H9 (cell line): ENCODE data around the gene CMTM7. TPM values are rescaled to one million over a fixed set of nuclear protein-coding genes. Genes with fewer than 3 reads are reported as not detected.

Experiments used
- DNase-seq: peaks from one replicate; pipeline ENCODE4 v3.0.0-alpha.2; 2017
- H2AFZ ChIP-seq: one replicate; pipeline ENCODE4 v1.6.1; 2013; ENCODE audit warnings: mild to moderate bottlenecking, low read length, control low read depth, moderate library complexity
- H2AK5ac ChIP-seq: 2 replicates; pipeline ENCODE4 v1.6.1; 2013; ENCODE audit warnings: low read length, control low read depth, mixed read lengths; ENCODE audit not compliant: insufficient read length
- H2BK120ac ChIP-seq: one replicate; pipeline ENCODE4 v1.6.1; 2013; ENCODE audit warnings: low read depth, mild to moderate bottlenecking, low read length, control low read depth, inconsistent platforms; ENCODE audit not compliant: poor library complexity, severe bottlenecking
- H2BK12ac ChIP-seq: 2 replicates; pipeline ENCODE4 v1.6.1; 2013; ENCODE audit warnings: low read length, control low read depth, mixed read lengths, low read depth; ENCODE audit not compliant: insufficient read length
- H2BK15ac ChIP-seq: 2 replicates; pipeline ENCODE4 v1.6.1; 2013; ENCODE audit warnings: low read depth, low read length, control low read depth
- H2BK20ac ChIP-seq: one replicate; pipeline ENCODE4 v1.6.1; 2013; ENCODE audit warnings: low read depth, mild to moderate bottlenecking, low read length, control low read depth, inconsistent platforms; ENCODE audit not compliant: poor library complexity, severe bottlenecking
- H2BK5ac ChIP-seq: 2 replicates; pipeline ENCODE4 v1.6.1; 2013; ENCODE audit warnings: low read length, control low read depth, mixed read lengths; ENCODE audit not compliant: insufficient read length
- H3K14ac ChIP-seq: 2 replicates; pipeline ENCODE4 v1.6.1; 2013; ENCODE audit warnings: low read length, control low read depth; ENCODE audit not compliant: insufficient read depth
- H3K18ac ChIP-seq: 2 replicates; pipeline ENCODE4 v1.6.1; 2013; ENCODE audit warnings: low read depth, mild to moderate bottlenecking, mixed read lengths, low read length, control low read depth; ENCODE audit not compliant: insufficient read length
- H3K23ac ChIP-seq: 2 replicates; pipeline ENCODE4 v1.6.1; 2013; ENCODE audit warnings: low read length, control low read depth, mixed read lengths, low read depth; ENCODE audit not compliant: insufficient read length
- H3K23me2 ChIP-seq: 2 replicates; pipeline ENCODE4 v1.6.1; 2013; ENCODE audit warnings: low read depth, mild to moderate bottlenecking, mixed read lengths, low read length, control low read depth; ENCODE audit not compliant: insufficient read length, poor library complexity, severe bottlenecking
- H3K27ac ChIP-seq: 2 replicates; pipeline ENCODE4 v1.5.1; 2013; ENCODE audit warnings: low read length, control low read depth, mixed read lengths, low read depth; ENCODE audit not compliant: insufficient read length
- H3K27me3 ChIP-seq: 2 replicates; pipeline ENCODE4 v1.6.1; 2013; ENCODE audit warnings: low read length, control low read depth, inconsistent platforms; ENCODE audit not compliant: insufficient read depth
- H3K4ac ChIP-seq: 2 replicates; pipeline ENCODE4 v1.6.1; 2013; ENCODE audit warnings: low read depth, mild to moderate bottlenecking, control low read depth, inconsistent platforms, low read length, moderate library complexity
- H3K4me1 ChIP-seq: 2 replicates; pipeline ENCODE4 v1.6.1; 2013; ENCODE audit warnings: low read length, control low read depth, inconsistent platforms; ENCODE audit not compliant: insufficient read depth
- H3K4me2 ChIP-seq: 2 replicates; pipeline ENCODE4 v1.6.1; 2013; ENCODE audit warnings: low read length, control low read depth, mixed read lengths; ENCODE audit not compliant: insufficient read length, insufficient read depth
- H3K56ac ChIP-seq: 2 replicates; pipeline ENCODE4 v1.6.1; 2013; ENCODE audit warnings: low read depth, mild to moderate bottlenecking, mixed read lengths, low read length, control low read depth; ENCODE audit not compliant: insufficient read length
- H3K79me1 ChIP-seq: 2 replicates; pipeline ENCODE4 v1.6.1; 2013; ENCODE audit warnings: low read depth, mild to moderate bottlenecking, moderate library complexity, low read length, control low read depth, inconsistent platforms; ENCODE audit not compliant: insufficient read depth, poor library complexity, severe bottlenecking
- H3K79me2 ChIP-seq: 2 replicates; pipeline ENCODE4 v1.6.1; 2013; ENCODE audit warnings: low read length, control low read depth, inconsistent platforms; ENCODE audit not compliant: insufficient read depth
- H3K9ac ChIP-seq: 2 replicates; pipeline ENCODE4 v1.6.1; 2013; ENCODE audit warnings: low read length, control low read depth, mixed read lengths; ENCODE audit not compliant: insufficient read length; ENCODE audit errors: extremely low read depth
- H3K9me3 ChIP-seq: one replicate; pipeline ENCODE4 v1.6.1; 2013; ENCODE audit warnings: low read depth, low read length, inconsistent platforms; ENCODE audit not compliant: control insufficient read depth
- H3T11ph ChIP-seq: one replicate; pipeline ENCODE4 v1.6.1; 2013; ENCODE audit warnings: mild to moderate bottlenecking, low read length, control low read depth, inconsistent platforms
- H4K20me1 ChIP-seq: one replicate; pipeline ENCODE4 v1.6.1; 2013; ENCODE audit not compliant: control insufficient read depth, insufficient read length, insufficient read depth
- H4K5ac ChIP-seq: 2 replicates; pipeline ENCODE4 v1.6.1; 2013; ENCODE audit warnings: low read depth, mild to moderate bottlenecking, mixed read lengths, low read length, control low read depth; ENCODE audit not compliant: insufficient read length
- H4K8ac ChIP-seq: replicated peaks from 2 replicates; pipeline ENCODE4 v1.6.1; 2013; ENCODE audit warnings: low read length, control low read depth, mixed read lengths, low read depth; ENCODE audit not compliant: insufficient read length
- H4K91ac ChIP-seq: 2 replicates; pipeline ENCODE4 v1.6.1; 2013; ENCODE audit warnings: low read depth, mild to moderate bottlenecking, moderate library complexity, mixed read lengths, low read length, control low read depth; ENCODE audit not compliant: insufficient read length
- H3K27ac Mint-ChIP-seq, 3 experiments: 2 replicates in 2 of 3; 3 replicates in 1 of 3; pipeline ENCODE4 v1.8.0; 2020 to 2021; ENCODE audit warnings: mixed read lengths in 3 of 3, mild to moderate bottlenecking in 1 of 3, moderate library complexity in 1 of 3
- H3K27me3 Mint-ChIP-seq: 2 replicates; pipeline ENCODE4 v1.8.0; 2021; ENCODE audit warnings: low read depth, mild to moderate bottlenecking, moderate library complexity, mixed read lengths
- H3K36me3 Mint-ChIP-seq, 3 experiments: 2 replicates in 2 of 3; 3 replicates in 1 of 3; pipeline ENCODE4 v1.8.0; 2020 to 2021; ENCODE audit warnings: low read depth in 3 of 3, mixed read lengths in 3 of 3; ENCODE audit not compliant: insufficient read depth in 1 of 3
- H3K4me1 Mint-ChIP-seq, 2 experiments: 2 replicates each; pipeline ENCODE4 v1.8.0; 2020; ENCODE audit warnings: mixed read lengths in 2 of 2
- H3K4me3 Mint-ChIP-seq, 2 experiments: 2 replicates in 1 of 2; 3 replicates in 1 of 2; pipeline ENCODE4 v1.8.0; 2020 to 2021; ENCODE audit warnings: mild to moderate bottlenecking in 2 of 2, mixed read lengths in 2 of 2, moderate library complexity in 1 of 2
- H3K9me3 Mint-ChIP-seq, 2 experiments: 2 replicates in 1 of 2; 3 replicates in 1 of 2; pipeline ENCODE4 v1.8.0; 2020; ENCODE audit warnings: mild to moderate bottlenecking in 2 of 2, mixed read lengths in 2 of 2, moderate library complexity in 1 of 2
- WGBS: extraction: QIAGEN DNeasy Blood & Tissue Kit; methylation state at CpG from one replicate; pipeline ENCODE4 v1.1.7; 2013; ENCODE audit warnings: missing lambda C conversion rate, low lambda C conversion rate, mixed read lengths; ENCODE audit not compliant: insufficient read length; ENCODE audit errors: extremely low coverage; 5-methylcytosine and 5-hydroxymethylcytosine counted together
- total RNA-seq: library from RNA; stranded (reverse); gene quantifications from 2 replicates; pipeline ENCODE4 v1.2.1, GENCODE V29; 2021
- TF ChIP-seq, protein P1 (sequence below): fragments of 200-600 bp; sonication (generic); conservative IDR thresholded peaks from 3 replicates; pipeline ENCODE4 v1.8.0; 2021; ENCODE audit warnings: antibody characterized with exemption, mild to moderate bottlenecking

The CMTM7 gene
- total RNA-seq, 1 experiment from 2014 or later: 23.9 TPM

DNA sequence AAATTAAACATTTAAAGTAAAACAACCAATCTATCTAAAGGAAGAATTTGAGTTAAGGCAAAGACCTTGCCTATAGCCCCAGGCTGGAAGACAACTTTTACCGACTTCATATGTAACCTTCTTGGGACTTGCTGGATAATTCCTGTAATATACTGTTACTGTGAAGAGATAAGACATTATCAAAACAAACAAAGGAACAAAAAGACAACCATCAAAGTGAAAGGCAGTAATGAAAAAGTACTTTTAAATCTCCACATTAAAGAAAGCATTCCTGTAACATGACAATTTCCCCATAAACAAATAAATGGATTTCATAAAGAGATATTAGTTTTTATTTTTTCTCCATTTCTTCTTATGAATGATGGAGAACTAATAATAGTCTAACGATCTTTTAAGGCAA lies 108.6 kb downstream of the CMTM7 start:
- no peak overlapping the region for H3K4me2 ChIP-seq
- H2BK5ac ChIP-seq: no peak overlapping the region
- no peak overlapping the region for H3K4ac ChIP-seq
- no peak overlapping the region for H3K9ac ChIP-seq
- TF ChIP-seq, protein P1, sequence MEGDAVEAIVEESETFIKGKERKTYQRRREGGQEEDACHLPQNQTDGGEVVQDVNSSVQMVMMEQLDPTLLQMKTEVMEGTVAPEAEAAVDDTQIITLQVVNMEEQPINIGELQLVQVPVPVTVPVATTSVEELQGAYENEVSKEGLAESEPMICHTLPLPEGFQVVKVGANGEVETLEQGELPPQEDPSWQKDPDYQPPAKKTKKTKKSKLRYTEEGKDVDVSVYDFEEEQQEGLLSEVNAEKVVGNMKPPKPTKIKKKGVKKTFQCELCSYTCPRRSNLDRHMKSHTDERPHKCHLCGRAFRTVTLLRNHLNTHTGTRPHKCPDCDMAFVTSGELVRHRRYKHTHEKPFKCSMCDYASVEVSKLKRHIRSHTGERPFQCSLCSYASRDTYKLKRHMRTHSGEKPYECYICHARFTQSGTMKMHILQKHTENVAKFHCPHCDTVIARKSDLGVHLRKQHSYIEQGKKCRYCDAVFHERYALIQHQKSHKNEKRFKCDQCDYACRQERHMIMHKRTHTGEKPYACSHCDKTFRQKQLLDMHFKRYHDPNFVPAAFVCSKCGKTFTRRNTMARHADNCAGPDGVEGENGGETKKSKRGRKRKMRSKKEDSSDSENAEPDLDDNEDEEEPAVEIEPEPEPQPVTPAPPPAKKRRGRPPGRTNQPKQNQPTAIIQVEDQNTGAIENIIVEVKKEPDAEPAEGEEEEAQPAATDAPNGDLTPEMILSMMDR: no peak
- peaks cover 20 to 30% of the 10 kb centered on the region in 2 experiments for H3K4me1 Mint-ChIP-seq
- H4K91ac ChIP-seq: no peak overlapping the region
- no peak overlapping the region for H2BK120ac ChIP-seq
- no peak overlapping the region for H4K5ac ChIP-seq
- H3K14ac ChIP-seq: no peak overlapping the region
- no peaks in the 10 kb centered on the region; the same call in 1 of the 2 replicates for H3K79me2 ChIP-seq
- H2BK12ac ChIP-seq: no peak overlapping the region
- no peak for DNase-seq
- no peak overlapping the region for H2AK5ac ChIP-seq
- H3K9me3 Mint-ChIP-seq: no peaks in the 10 kb centered on the region; a peak in 1 of 5 replicates
- WGBS: no CpG with 5 or more reads among the region's 2 CpGs
- H3K36me3 Mint-ChIP-seq: peaks cover 3 to 8% (median 5%) of the 10 kb centered on the region in 3 experiments; a peak in 4 of 7 replicates
- H3K9me3 ChIP-seq: no peaks in the 10 kb centered on the region
- no peak overlapping the region for H2BK20ac ChIP-seq
- H3K79me1 ChIP-seq: no peaks in the 10 kb centered on the region
- no peak overlapping the region for H3K18ac ChIP-seq
- H3K27ac Mint-ChIP-seq: no peak overlapping the region
- H3K4me1 ChIP-seq: peaks cover 4% of the 10 kb centered on the region; the same call in 1 of the 2 replicates
- no peaks in the 10 kb centered on the region for H3K23me2 ChIP-seq
- H4K20me1 ChIP-seq: peaks cover 2% of the 10 kb centered on the region
- H3K27ac ChIP-seq: no peak overlapping the region
- H2AFZ ChIP-seq: no peak overlapping the region
- H3K27me3 ChIP-seq: no peaks in the 10 kb centered on the region
- no peak overlapping the region for H2BK15ac ChIP-seq
- H4K8ac ChIP-seq: no peak overlapping the region
- H3K56ac ChIP-seq: no peak overlapping the region
- H3K23ac ChIP-seq: no peak overlapping the region
- H3K27me3 Mint-ChIP-seq: no peaks in the 10 kb centered on the region; the same call in 1 of the 2 replicates
- H3T11ph ChIP-seq: no peak overlapping the region
- no peak overlapping the region; a peak in 1 of 5 replicates for H3K4me3 Mint-ChIP-seq
